UCSD-AML1 (cell line): ENCODE measurements around the gene TREH.

ENCODE experiments used
- DNase-seq: peaks from one replicate; lab custom pipeline; 2025; ENCODE audit not compliant: unreplicated experiment; lab: John Stamatoyannopoulos, UW

TREH gene

DNA sequence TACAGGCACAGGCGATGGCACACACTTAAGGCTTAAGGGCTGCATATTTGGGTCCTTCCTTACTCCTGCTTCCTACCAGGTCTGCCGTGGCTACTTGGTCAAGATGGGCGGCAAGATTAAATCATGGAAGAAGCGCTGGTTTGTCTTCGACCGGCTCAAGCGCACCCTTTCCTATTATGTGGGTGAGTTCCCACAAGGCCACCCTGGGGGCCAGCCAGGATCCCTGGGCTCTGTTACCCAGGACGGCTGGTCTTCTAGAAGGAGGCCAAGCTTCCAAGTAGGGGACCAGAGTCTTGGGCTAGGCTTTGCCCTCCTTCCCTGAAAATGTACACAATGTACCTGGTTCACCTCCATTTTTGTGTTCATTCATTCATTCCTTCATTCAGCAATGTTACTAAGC lies 29.1 kb downstream of the TREH start:
- no peak for DNase-seq

DNA sequence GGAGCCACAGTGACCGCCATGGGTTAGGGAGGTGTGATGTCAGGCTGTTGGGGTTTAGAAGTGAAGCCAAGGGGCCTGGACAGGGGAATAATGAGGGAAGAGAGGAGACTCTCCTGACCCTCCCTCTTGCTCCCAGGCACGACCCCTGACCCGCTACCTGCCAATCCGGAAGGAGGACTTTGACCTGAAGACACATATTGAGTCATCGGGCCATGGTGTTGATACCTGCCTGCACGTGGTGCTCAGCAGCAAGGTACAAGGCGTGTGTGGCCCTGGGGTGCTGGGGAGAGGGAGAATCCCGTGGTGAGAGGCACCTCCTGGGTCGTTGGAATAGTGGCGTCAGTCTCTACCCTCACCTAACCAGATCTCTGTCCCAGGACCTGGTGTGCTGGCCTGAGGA lies 29.5 kb downstream of the TREH start:
- no peak for DNase-seq

DNA sequence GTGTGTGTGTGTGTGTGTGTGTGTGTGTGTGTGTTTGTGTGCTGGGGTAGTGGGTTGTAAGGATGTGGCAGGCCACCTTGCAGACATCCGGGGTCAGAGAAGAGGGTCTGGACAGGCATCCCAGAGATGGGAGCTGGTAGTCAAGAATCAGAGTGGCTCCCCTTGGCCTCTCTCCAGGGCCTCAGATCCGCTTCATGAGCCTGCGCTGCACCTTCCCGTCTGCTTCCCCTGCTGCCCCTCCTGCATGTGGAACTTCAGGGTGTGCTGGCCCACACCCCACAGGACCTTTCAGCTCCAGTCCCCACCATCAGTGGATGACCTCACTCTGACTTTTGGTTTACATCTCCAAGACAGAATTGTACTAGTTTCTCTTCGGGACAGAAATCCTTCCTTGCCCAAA lies 31.2 kb downstream of the TREH start:
- DNase-seq = no peak

DNA sequence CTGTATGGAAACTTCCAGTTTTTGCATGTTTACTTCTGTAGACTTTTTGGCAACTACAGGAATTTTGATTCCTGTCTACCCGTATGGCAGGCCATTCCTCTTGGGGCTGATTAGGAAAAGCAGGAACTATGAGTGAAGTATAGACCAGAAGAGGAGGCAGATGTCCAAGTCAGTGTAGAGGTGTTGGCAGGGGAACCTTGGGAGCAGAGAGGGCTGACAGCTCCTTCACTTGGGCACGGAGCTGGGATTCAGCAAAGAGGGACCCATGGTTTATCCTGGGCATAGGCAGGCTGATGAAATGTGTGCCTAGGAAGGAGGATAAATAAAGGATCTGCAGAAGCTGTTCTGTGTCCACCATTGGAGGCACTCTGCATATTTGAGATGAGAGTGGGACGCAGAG lies 33.1 kb downstream of the TREH start:
- no peak for DNase-seq

DNA sequence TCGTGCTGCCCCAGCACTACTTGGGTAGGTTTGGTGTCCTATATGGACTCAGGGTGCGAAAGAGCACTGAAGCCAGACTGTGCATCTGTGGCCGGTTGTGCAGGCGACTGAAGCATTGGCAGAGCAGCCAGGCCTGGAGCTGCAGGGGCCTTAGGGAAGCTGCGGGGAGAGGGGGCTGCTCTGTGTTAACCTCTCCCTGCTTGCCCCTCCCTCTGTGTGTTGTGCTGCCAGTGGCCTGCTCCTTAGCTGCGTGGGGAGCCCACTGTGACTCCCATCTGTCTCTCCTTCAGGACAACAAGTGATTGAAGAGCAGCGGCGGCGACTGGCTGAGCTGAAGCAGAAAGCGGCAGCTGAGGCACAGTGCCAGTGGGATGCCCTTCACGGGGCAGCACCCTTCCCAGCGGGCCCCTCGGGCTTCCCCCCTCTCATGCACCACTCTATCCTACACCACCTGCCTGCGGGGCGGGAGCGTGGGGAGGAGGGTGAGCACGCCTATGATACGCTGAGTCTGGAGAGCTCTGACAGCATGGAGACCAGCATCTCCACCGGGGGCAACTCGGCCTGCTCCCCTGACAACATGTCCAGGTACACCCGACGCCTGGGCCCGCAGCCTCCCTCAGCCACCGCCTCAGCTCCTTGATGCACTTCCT lies 34.3 kb downstream of the TREH start:
- no peak for DNase-seq

DNA sequence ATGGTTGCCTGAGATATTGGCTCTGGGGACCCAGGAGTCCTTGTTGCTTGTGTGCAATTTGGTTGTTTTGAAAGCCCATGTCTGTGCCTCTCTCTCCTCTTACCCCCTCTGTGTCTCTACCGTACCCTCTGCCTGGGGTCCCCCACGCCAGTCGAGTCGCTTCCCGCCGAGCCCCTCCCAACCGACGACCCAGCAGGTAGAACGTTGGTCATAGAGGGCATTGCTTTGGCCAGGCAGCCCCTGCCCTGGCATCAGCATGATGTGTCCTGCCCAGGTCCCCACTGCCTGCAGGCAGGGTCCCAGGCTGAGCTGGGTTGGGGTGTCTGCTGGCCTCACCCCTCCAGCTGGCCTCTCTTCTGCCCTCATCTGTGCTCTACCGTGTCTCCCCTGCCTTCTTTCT lies 35.0 kb downstream of the TREH start:
- DNase-seq = no peak

DNA sequence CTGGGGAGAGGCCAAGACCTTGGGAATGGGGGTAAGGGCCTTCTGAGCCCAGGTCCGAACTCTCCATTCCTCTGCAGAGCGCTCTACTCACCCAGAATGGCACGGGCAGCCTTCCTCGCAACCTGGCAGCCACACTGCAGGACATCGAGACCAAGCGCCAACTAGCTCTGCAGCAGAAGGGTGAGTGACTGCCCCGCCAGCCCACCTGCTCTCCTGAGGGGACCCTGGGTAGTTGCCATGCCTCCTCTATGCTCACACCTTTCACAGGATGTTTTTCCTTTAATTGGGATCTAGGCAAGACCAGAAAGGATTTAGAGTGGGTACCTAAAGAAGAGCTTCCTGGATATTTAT lies 35.5 kb downstream of the TREH start:
- DNase-seq = no peak

DNA sequence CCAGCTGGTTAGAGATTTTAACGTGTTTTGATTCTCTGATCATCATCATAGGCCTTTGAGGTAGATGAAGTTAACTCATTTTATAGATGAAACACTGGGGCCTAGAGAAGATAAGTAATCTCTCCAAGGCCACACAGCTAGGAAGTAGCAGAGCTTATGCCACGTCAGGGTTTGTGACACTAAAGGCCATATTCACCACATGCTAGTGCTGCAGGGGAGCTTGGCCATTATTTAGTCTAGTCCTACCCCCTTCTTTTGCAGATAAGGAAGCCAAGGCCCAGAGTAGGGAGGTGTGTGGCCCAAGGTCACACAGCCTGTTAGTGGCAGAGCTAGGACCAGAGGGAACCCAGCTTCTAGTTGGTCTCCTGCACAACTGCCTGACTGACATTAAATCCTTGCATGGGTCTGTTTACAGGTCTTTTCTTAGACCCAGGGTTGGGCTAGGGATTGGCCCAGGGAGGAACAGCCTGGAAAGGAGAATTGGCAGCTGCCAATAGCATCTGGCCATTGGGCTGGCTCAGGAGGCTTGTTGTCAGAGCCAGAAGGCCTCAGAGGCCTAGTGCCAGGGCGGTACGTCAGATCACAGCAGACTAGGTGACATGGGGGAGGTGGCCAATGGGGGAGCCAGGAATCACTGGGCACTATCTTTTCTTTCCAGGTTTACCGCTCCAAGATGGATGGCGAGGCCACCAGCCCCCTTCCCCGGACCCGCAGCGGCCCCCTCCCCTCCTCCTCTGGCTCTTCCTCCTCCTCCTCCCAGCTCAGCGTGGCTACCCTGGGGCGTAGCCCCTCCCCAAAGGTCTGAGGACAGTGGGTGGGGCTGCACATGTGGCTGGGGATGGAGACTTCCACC lies 36.1 kb downstream of the TREH start:
- no peak for DNase-seq

DNA sequence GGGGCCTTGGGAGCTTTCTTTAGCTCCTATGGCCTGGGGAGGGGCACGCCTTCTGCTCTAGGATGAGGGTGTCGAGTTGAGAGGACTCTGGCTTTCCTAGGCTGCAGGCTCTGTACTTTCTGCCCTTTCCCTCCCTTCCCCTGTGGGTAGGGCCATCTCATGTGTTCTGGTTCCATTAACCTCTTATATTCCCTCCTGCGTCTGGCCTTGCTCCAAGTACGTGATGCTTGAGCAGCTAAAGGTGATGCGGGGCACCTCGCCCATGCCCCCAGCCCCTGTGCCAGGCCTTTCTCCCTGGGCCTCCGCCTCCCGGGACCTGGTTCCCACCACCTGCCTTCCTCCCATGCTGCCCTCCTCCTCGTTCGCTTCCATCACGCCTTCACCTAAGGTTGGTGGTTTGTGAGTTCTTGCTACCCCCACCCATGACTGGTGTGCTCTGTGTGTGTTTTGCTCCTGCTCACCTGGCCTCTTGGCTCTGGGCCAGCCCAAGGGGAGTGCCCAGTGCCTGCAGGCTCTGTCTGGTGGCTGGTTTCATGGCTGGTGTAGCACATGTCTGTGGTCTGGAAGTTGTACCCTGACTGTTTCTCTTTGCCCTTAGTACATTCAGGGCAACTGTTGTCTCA lies 37.9 kb downstream of the TREH start:
- DNase-seq = no peak

DNA sequence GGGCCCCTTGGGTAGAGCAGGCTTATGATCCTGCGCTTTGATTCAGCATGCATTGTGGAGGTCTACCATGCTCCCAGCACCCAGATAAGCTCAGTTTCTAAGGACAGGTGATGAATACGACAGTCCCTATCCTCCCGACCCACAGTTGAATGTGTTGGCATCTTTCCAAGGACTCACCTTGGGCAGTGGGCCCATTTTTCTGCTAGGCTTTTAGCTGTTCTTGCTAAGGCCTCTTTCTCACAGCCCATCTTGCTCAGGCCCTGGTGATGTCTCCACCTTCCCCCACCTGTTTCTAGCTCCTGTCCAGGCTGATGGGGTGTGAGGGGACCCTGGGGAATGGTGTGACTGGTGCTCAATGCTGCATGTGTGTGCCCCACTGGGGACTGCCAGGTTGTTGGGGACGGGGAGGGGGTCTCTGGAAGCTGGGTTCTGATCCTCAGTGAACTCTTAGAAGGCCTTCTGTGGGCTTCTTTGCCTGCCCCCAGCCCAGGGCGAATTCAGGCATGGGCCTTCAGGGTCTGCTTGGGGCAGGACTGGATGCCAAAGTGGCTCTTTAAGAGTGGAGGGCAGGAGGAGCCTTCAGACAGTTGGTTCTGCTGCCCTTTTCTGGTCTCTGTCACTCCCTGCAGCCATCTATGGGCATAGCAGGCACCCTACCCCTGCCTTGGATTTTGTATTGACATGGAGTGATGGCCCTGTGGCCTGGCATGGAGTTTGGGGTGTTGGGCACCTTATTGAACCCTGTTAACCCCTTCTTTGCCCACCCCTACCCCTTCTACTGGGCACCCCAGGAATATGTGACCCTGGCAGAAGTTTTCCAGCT lies 38.9 kb downstream of the TREH start:
- DNase-seq = no peak

DNA sequence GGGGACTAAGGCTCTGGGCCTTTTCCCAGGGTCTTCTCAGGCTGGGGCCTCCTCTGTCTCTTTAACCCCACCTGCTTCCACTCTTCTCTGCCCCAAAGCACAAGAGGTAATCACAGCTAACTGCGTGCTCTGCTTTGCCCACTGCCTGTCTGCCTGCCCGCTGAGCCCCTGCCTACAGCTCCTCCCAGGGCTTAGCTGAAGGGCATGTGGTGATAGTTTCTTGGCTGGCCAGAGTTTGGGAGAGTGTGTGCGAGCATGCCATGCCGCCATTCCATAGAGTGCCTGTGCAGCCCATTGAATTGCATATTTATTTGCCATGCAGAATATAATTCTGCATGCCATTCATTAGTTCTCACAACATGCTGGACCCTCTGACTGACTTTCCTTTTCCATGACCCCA lies 39.6 kb downstream of the TREH start:
- no peak for DNase-seq

DNA sequence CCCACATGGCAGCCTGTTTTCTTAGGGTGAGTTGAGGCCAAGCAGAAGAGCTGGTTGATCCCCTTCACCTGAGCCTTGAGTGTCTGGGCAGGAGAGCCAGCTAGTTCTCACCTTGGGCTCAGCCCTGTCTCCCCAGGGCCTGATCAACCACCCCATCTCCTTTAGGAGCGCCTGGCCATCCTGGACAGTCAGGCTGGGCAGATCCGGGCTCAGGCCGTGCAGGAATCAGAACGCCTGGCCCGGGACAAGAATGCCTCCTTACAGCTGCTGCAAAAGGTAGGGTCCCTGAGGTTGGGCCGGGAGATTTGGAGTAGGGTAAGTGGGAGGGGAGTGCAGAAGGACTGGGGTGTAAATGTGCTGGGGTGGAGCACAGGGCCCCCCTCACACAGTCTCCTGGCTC lies 40.7 kb downstream of the TREH start:
- no peak for DNase-seq

DNA sequence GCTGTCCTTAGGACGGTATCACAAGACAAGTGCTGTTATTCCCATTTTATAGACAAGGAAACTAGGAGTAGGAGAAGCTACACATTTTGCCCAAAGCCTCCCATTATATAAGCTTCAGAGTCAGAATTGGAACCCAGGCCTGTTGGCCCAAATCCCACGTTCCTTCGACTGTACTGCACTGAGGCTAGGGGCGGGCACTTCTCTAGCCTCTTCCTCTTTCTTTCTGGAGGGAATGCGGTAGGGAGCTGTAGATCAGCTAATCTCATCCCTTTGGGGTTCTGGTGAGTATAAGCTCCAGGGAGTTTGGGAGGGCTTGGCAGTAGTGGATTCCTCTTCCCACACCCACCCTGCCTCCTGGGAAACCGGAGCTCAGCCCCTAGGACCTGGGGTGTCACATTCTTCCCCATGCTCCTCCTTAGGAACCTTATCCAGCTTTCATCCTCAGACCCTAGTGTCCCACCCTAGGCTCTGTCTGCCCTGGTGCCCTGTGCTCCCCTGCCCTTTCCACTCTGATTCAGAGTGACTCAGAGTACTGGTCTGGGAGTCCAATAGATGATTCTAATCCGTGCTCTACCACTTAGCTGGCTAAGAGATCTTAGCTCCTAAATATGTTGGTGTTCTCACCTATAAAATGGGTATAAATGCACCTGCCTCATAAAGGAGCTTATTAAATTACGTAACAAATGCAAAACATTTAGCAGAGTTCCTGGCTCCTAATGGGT lies 42.7 kb downstream of the TREH start:
- DNase-seq = no peak

DNA sequence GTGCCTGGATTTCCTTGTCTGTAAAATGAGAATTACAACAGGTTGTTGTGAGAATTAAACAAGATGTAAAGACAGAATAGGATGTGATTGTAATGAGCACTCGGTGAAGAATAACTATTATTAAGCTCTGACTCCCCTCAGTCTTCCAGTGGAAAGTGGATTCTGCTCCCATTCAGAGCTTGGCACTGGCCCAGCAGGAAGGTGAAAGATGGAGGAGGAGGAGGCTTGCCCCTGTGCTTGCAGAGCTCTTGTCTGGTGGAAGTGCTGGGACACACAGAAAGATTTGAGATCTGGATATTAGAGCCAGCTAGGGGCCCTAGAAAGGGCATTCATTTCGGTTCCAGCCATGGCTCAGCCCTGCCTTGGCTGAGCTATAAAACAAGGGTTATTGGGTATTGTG lies 43.8 kb downstream of the TREH start:
- DNase-seq = no peak

DNA sequence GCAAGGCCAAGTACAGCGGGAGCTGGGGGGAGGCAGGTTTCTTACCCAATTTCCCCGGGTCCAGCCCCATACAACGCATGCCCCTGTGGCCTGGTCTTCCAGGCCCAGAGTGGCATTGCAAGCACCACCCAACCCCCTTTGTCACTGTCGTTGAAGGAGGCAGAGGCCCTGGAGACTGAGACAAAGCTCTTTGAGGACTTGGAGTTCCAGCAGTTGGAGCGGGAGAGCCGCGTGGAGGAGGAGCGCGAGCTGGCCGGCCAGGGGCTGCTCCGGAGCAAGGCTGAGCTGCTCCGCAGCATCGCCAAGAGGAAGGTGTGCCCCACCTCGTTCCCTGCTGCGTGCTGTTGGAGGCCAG lies 44.2 kb downstream of the TREH start:
- no peak for DNase-seq

DNA sequence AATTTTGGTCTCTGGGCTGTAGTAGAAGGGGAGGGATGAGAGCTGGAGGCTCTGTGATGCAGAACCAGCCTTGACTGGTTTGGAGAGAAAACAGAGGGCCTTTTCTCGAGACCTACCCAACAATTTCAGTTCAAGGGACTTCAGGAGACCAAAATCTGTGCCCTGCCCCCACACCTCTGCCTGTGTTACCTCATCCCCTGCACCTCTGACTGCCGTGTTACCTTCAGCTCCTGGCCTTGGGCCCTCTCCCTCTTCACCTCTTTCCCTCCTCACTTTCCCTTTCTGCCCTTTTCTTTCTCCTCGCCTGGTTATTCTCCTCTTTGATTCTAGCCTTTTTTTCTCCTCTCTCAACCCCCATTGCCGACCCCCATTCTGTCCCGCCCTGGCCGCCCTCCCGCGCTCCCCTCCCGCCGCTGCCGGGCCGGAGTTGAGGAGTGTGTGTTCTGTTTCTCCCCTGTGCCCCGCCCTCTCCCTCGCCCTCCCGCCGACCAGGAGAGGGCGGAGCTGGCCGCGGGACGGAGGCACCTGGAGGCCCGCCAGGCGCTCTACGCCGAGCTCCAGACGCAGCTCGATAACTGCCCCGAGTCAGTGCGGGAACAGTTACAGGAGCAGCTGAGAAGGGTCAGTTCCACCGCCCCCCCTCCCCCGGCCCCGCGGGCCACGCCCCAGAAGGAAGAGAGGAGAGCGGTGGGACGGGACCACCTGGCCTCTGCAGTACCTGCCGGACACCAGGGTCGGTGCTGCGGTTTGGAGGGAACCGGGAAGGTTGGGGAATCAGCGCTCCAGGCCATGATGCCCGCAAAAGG lies 44.8 kb downstream of the TREH start:
- no peak for DNase-seq

DNA sequence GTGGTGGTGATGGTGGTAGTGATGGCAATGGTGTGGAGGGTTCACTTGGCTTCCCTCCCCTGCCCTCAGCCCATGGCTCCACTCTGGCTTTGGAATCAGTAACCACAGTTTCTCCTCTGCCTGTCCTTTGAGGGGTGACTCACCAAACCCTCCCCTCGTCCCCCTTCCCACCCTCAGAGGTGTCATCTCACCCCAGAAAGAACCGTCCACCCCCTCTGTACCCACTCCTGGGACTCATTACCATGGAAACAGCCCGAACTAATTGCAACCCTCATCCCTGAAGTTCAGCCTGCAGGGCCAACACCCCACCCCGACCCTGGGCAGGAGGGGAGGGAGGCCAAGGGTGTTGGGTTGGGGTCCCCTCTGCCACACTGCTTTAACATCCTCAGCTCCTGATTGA lies 45.5 kb downstream of the TREH start:
- DNase-seq = no peak

DNA sequence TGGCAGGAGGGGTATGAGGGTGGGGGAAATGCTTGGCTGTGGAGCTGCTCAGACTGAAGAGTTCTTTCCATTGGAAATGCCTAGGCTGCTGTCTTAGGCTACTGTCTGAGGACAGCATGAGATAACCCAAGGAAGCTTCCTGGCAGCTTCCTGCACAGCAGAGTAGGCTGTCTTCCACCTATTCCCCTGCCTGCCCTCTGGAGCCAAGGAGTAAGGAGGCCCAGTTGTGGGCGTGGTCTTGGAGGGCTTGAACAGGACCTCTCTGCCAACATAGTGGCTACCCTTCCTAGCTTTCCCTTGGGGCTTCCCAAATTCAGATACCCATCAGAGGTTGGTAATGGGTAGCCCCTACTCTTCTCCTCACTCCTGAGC lies 46.1 kb downstream of the TREH start:
- no peak for DNase-seq

DNA sequence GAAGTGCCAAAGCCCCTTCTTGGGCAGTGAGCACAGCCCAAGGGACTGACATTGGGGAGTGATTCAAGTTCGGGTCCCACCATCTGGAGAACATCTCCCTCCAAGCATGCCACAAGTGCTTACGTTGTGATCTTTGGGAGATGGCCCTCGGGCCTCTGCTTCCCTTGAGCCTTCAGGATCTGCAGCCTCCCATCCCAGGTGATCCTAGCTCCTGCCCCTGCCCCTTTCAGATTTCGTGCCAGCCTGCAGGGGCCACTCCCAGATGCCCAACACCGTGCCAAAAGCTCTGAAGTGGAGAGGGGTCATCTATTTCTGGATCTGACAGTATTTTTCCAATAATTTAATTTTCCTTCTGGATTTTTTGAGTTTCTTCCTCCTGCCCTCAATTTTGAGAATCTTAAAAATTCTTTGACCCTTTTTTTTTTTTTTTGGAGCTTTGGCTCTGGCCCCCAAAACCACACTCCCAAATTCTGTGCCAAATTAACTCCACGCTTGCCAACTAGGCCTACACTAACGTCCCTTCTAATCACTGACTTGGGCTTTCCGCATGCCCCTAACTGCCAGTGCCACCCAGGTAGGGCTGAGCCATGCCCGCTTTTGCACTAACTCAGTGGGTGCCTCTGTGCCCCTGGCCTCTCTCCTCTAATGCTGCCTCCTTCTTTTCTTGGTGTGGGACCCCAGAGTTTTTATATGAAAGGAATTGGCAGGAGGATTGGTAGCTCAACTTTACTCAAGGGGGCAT lies 46.7 kb downstream of the TREH start:
- DNase-seq = no peak
